ENCODE results near the gene EPHB2.
A peak's percentile ranks its signal among the peaks of the same experiment; 100 is the strongest.
"Not testable (repeated sequence)": the region's sequence is repeated elsewhere in the genome, so short reads cannot be mapped to it uniquely, and the experiment has no call there.

Gene EPHB2

GRCh38 chr1:22833699-22834098, 123.1 kb downstream of the EPHB2 start:
- POLR2A ChIA-PET = no interaction called here
- CTCF ChIA-PET = interaction anchor here (0.6 to 1.0 kb wide), 2 partner anchors 129 to 139 kb away, joined by 5 read pairs; no protein-coding TSS in a partner anchor

DNA sequence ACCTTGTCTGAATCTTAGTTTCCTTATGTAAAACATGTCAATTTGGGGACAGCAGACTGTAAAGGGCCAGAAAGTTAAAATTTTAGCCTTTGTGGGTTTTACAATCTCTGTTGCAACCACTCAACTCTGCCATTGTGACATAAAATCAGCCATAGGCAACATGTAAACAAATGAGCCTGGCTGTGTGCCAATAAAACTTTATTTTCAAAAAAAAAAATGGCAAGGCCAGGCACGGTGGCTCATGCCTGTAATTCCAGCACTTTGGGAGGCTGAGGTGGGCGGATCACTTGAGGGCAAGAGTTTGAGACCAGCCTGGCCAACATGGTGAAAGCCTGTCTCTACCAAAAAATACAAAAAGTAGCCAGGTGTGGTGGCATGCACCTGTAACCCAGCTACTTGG, 123.8 kb downstream of the EPHB2 start:
- peak; percentile 57; the same call in 1 of the 2 replicates for TF ChIP-seq ZFHX2 (tag by site-specific recombination; conservative IDR thresholded peaks at IDR 0.05)
- TF ChIP-seq KLF10 (tag by site-specific recombination; IDR thresholded peaks at IDR 0.05) = 0 out of 2 replicates have a peak, but pooled peaks have one; percentile 56
- 0 out of 2 replicates have a peak, but pooled peaks have one; percentile 27 for TF ChIP-seq ZNF544 (tag by site-specific recombination; IDR thresholded peaks at IDR 0.05)
- TF ChIP-seq ZBTB44 (tag by site-specific recombination; IDR thresholded peaks at IDR 0.05) = 0 out of 2 replicates have a peak, but pooled peaks have one; percentile 34
- TF ChIP-seq ZNF184 (tag by site-specific recombination; IDR thresholded peaks at IDR 0.05) = peak; percentile 22; the same call in 1 of the 2 replicates
- peak; percentile 58; the same call in 1 of the 2 replicates for TF ChIP-seq YY2 (tag by site-specific recombination; IDR thresholded peaks at IDR 0.05)
- peak; percentile 53; the same call in 1 of the 2 replicates for TF ChIP-seq ZNF660 (tag by site-specific recombination; IDR thresholded peaks at IDR 0.05)
- CTCF ChIA-PET = interaction anchor here (0.7 kb wide), 1 partner anchor 342 kb away, joined by 4 read pairs; no protein-coding TSS in a partner anchor
- H3K9me3 ChIP-seq (ENCODE audit: control insufficient read depth, insufficient read depth, low read depth, low read length); H3K36me3 ChIP-seq (ENCODE audit: control insufficient read depth in 2 of 2, insufficient read depth in 1 of 2, low read length in 2 of 2); POLR2A ChIA-PET; H3K27ac ChIP-seq (ENCODE audit: extremely low read depth, low read depth, low read length); H3K4me1 ChIP-seq (ENCODE audit: control insufficient read depth, insufficient read depth, low read length); H3K4me3 ChIP-seq (ENCODE audit: low read depth, low read length): not testable (repeated sequence)

More at GRCh38 chr1:22833699-22834098, 123.1 kb downstream of the EPHB2 start:
- H3K4me1 ChIP-seq (ENCODE audit: control insufficient read depth, insufficient read depth, low read length) = no peaks in the 10 kb centered on the region
- H3K4me3 ChIP-seq (ENCODE audit: low read depth, low read length) = no peak overlapping the region
- TF ChIP-seq ZNF501 (tag by site-specific recombination; IDR thresholded peaks at IDR 0.05) = no peak
- TF ChIP-seq ZNF792 (tag by site-specific recombination; IDR thresholded peaks at IDR 0.05) = no peak
- TF ChIP-seq ZNF76 (tag by site-specific recombination; IDR thresholded peaks at IDR 0.05; ENCODE audit: borderline replicate concordance, low read depth) = no peak
- TF ChIP-seq MEIS1 (CRISPR knock-in tag; IDR thresholded peaks at IDR 0.05; ENCODE audit: borderline replicate concordance) = no peak
- no peak for TF ChIP-seq ZNF214 (tag by site-specific recombination; IDR thresholded peaks at IDR 0.05; ENCODE audit: borderline replicate concordance)
- no peak for TF ChIP-seq ZEB2 (tag by site-specific recombination; IDR thresholded peaks at IDR 0.05)
- no peak for TF ChIP-seq ZNF529 (tag by site-specific recombination; IDR thresholded peaks at IDR 0.05; ENCODE audit: insufficient replicate concordance)
- TF ChIP-seq, protein P1, sequence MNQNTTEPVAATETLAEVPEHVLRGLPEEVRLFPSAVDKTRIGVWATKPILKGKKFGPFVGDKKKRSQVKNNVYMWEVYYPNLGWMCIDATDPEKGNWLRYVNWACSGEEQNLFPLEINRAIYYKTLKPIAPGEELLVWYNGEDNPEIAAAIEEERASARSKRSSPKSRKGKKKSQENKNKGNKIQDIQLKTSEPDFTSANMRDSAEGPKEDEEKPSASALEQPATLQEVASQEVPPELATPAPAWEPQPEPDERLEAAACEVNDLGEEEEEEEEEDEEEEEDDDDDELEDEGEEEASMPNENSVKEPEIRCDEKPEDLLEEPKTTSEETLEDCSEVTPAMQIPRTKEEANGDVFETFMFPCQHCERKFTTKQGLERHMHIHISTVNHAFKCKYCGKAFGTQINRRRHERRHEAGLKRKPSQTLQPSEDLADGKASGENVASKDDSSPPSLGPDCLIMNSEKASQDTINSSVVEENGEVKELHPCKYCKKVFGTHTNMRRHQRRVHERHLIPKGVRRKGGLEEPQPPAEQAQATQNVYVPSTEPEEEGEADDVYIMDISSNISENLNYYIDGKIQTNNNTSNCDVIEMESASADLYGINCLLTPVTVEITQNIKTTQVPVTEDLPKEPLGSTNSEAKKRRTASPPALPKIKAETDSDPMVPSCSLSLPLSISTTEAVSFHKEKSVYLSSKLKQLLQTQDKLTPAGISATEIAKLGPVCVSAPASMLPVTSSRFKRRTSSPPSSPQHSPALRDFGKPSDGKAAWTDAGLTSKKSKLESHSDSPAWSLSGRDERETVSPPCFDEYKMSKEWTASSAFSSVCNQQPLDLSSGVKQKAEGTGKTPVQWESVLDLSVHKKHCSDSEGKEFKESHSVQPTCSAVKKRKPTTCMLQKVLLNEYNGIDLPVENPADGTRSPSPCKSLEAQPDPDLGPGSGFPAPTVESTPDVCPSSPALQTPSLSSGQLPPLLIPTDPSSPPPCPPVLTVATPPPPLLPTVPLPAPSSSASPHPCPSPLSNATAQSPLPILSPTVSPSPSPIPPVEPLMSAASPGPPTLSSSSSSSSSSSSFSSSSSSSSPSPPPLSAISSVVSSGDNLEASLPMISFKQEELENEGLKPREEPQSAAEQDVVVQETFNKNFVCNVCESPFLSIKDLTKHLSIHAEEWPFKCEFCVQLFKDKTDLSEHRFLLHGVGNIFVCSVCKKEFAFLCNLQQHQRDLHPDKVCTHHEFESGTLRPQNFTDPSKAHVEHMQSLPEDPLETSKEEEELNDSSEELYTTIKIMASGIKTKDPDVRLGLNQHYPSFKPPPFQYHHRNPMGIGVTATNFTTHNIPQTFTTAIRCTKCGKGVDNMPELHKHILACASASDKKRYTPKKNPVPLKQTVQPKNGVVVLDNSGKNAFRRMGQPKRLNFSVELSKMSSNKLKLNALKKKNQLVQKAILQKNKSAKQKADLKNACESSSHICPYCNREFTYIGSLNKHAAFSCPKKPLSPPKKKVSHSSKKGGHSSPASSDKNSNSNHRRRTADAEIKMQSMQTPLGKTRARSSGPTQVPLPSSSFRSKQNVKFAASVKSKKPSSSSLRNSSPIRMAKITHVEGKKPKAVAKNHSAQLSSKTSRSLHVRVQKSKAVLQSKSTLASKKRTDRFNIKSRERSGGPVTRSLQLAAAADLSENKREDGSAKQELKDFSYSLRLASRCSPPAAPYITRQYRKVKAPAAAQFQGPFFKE (tag by site-specific recombination; IDR thresholded peaks at IDR 0.05; ENCODE audit: borderline replicate concordance) = no peak
- TF ChIP-seq TSHZ1 (tag by site-specific recombination; IDR thresholded peaks at IDR 0.05; ENCODE audit: borderline replicate concordance) = no peak
- H3K36me3 ChIP-seq (ENCODE audit: control insufficient read depth in 2 of 2, insufficient read depth in 1 of 2, low read length in 2 of 2) = no peaks in the 10 kb centered on the region
- no peaks in the 10 kb centered on the region for H3K9me3 ChIP-seq (ENCODE audit: control insufficient read depth, insufficient read depth, low read depth, low read length)
- no peak overlapping the region for H3K27ac ChIP-seq (ENCODE audit: extremely low read depth, low read depth, low read length)

All from HEK293 (cell line).